K562 (cell line): ENCODE results near the gene TMPRSS9. TPM values are rescaled to one million over a fixed set of nuclear protein-coding genes. Genes with fewer than 3 reads are reported as not detected.
A peak's percentile ranks its signal among the peaks of the same experiment; 100 is the strongest.

ENCODE experiments used
- ATAC-seq: fragments of 200-7000 bp; cut with Tn5 transposase; 3 replicates; pipeline ENCODE4 v1.9.1; 2020; ENCODE audit warnings: moderate library complexity
- BruUV-seq: library from RNA; stranded (reverse); fragments of 400-500 nt; replicated peaks from 2 replicates; lab custom pipeline; 2021; lab: Mats Ljungman, UMichigan
- CTCF ChIA-PET: fragments of 300-600 bp; formaldehyde crosslinking; extraction: SDS; loops from one replicate; lab custom pipeline; 2021; ENCODE audit warnings: low intra/inter-chr PET ratio; lab: Yijun Ruan, JAX
- POLR2A ChIA-PET: fragments of 300-600, 350-650 bp; sonication (Branson Sonifier 250); formaldehyde crosslinking; extraction: SDS; loops from one replicate; lab custom pipeline; 2021; ENCODE audit warnings: antibody characterized with exemption, inconsistent platforms; lab: Yijun Ruan, JAX
- DNase-seq, 4 experiments: peaks; one replicate each; pipeline versions ENCODE4 v3.0.0 to v3.0.0-alpha.2; 2011 to 2018; ENCODE audit warnings: low spot score in 3 of 4, mixed read lengths in 3 of 4; ENCODE audit errors: extremely low read depth in 1 of 4
- FAIRE-seq: peaks from 2 replicates; lab custom pipeline; 2011; peaks lifted over from hg19 to GRCh38; lab: Jason Lieb, UNC
- H2AFZ ChIP-seq: 2 replicates; pipeline ENCODE4 v1.6.0; 2011; ENCODE audit warnings: low read depth, low read length, control low read depth, inconsistent platforms
- H3K27ac ChIP-seq: fragments of 200-600 bp; 3 replicates; pipeline ENCODE4 v1.8.0; 2011; ENCODE audit warnings: low read depth, mild to moderate bottlenecking, control low read depth, inconsistent platforms, low read length, moderate library complexity, mixed read lengths; ENCODE audit errors: extremely low read depth
- H3K27me3 ChIP-seq, 2 experiments: fragments of 300-600 bp in 1 of 2; 2 replicates in 1 of 2; 3 replicates in 1 of 2; pipeline versions ENCODE4 v1.6.0 to v1.8.0; 2011; ENCODE audit warnings: inconsistent platforms in 2 of 2, low read length in 2 of 2, mild to moderate bottlenecking in 1 of 2, mixed read lengths in 1 of 2, moderate library complexity in 1 of 2; ENCODE audit not compliant: control insufficient read depth in 2 of 2, insufficient read depth in 2 of 2
- H3K36me3 ChIP-seq: fragments of 300-600 bp; 3 replicates; pipeline ENCODE4 v1.8.0; 2011; ENCODE audit warnings: mild to moderate bottlenecking, low read length, inconsistent platforms; ENCODE audit not compliant: control insufficient read depth, insufficient read depth
- H3K4me1 ChIP-seq, 2 experiments: fragments of 200-600 bp in 1 of 2; replicated peaks in 1 of 2; 2 replicates in 1 of 2; 3 replicates in 1 of 2; pipeline versions ENCODE4 v1.5.1 to v1.8.0; 2011; ENCODE audit warnings: inconsistent platforms in 2 of 2, low read length in 2 of 2, mild to moderate bottlenecking in 1 of 2, mixed read lengths in 1 of 2, moderate library complexity in 1 of 2; ENCODE audit not compliant: control insufficient read depth in 2 of 2, insufficient read depth in 2 of 2
- H3K4me2 ChIP-seq: 2 replicates; pipeline ENCODE4 v1.6.1; 2011; ENCODE audit warnings: low read length, control low read depth, inconsistent platforms, mixed read lengths; ENCODE audit not compliant: insufficient read depth
- H3K4me3 ChIP-seq: fragments of 200-600 bp; sonication (generic), shearing (Covaris generic); 2 replicates; pipeline ENCODE4 v1.5.1; 2016; ENCODE audit warnings: control low read depth, inconsistent platforms
- H3K79me2 ChIP-seq: fragments of 200-600 bp; 3 replicates; pipeline ENCODE4 v1.8.0; 2011; ENCODE audit warnings: low read length, inconsistent platforms; ENCODE audit not compliant: control insufficient read depth, insufficient read depth
- H3K9ac ChIP-seq, 2 experiments: 2 replicates each; pipeline versions ENCODE4 v1.6.0 to v1.6.1; 2011; ENCODE audit warnings: low read depth in 2 of 2, low read length in 2 of 2, control low read depth in 1 of 2, inconsistent platforms in 1 of 2, mild to moderate bottlenecking in 1 of 2, mixed read lengths in 1 of 2; ENCODE audit not compliant: insufficient read depth in 1 of 2
- H3K9me1 ChIP-seq: one replicate; pipeline ENCODE4 v1.6.0; 2011; ENCODE audit warnings: inconsistent platforms, mild to moderate bottlenecking, low read length, moderate library complexity; ENCODE audit not compliant: control insufficient read depth, insufficient read depth
- H3K9me3 ChIP-seq: replicated peaks from 2 replicates; pipeline ENCODE4 v1.5.1; 2011; ENCODE audit warnings: low read depth, low read length, inconsistent platforms; ENCODE audit not compliant: control insufficient read depth, insufficient read depth
- H4K20me1 ChIP-seq: replicated peaks from 2 replicates; pipeline ENCODE4 v1.6.1; 2011; ENCODE audit warnings: low read length, inconsistent platforms, mixed read lengths; ENCODE audit not compliant: control insufficient read depth, insufficient read depth
- NFE2 ChIP-seq: IDR thresholded peaks from 2 replicates; pipeline ENCODE4 v1.6.1; 2014; ENCODE audit warnings: antibody characterized with exemption, low read depth
- ZNF551 ChIP-seq: fragments of 250-450 bp; sonication (Bioruptor Pico); IDR thresholded peaks from 2 replicates; pipeline ENCODE4 v1.5.0; 2021; ENCODE audit warnings: mild to moderate bottlenecking, moderate library complexity
- WGBS: fragments of 100-300 bp; shearing (Covaris generic); methylation state at CpG from one replicate; pipeline ENCODE4 v1.1.6; 2016; ENCODE audit warnings: low coverage, mixed read lengths; ENCODE audit not compliant: insufficient coverage; ENCODE audit errors: missing lambda C conversion rate; 5-methylcytosine and 5-hydroxymethylcytosine counted together
- in situ Hi-C: fragments of 300-500 bp; cut with MboI; formaldehyde crosslinking; loops from 4 replicates; pipeline ENCODE4 v1.15.0; 2018; ENCODE audit warnings: inconsistent platforms, mixed read lengths
- intact Hi-C: fragments of 100-400 bp; cut with micrococcal nuclease; formaldehyde crosslinking; loops from 2 replicates; pipeline ENCODE4 v1.14.2; 2022
- polyA plus RNA-seq, 8 experiments: library from polyadenylated mRNA; depleted of rRNA in 4 of 8; stranded (reverse) in 5 of 8; unstranded in 3 of 8; fragments of >200 nt; fragmentation: Nextera tagmentation in 2 of 8; fragmentation: Illumina TruSeq in 1 of 8; extraction: Ambion mirVana in 2 of 8; extraction: Trizol in 1 of 8; gene quantifications; 2 replicates each; pipeline versions ENCODE4 v1.2.1 to v1.2.3, GENCODE V29; 2011 to 2014; ENCODE audit warnings: inconsistent platforms in 1 of 8, missing spikeins in 1 of 8
- total RNA-seq, 7 experiments: library from RNA; depleted of rRNA in 6 of 7; stranded (reverse); fragments of >200 nt in 6 of 7; fragmentation: Illumina TruSeq in 2 of 7; extraction: Trizol in 2 of 7; gene quantifications; 2 replicates each; pipeline versions ENCODE4 v1.2.1 to v1.2.3, GENCODE V29; 2011 to 2021; ENCODE audit warnings: low replicate concordance in 1 of 7
- TF ChIP-seq, protein P1 (sequence below), 3 experiments: IDR thresholded peaks in 2 of 3; conservative IDR thresholded peaks in 1 of 3; 2 replicates each; pipeline ENCODE4 v1.5.1; 2011 to 2012; ENCODE audit warnings: low read length in 3 of 3, mild to moderate bottlenecking in 3 of 3, control low read depth in 2 of 3, improper control_type of control experiment in 1 of 3, inconsistent platforms in 1 of 3, low read depth in 1 of 3, mixed read lengths in 1 of 3, moderate library complexity in 1 of 3; ENCODE audit not compliant: insufficient read depth in 2 of 3

The TMPRSS9 gene
- total and polyA plus RNA-seq, 9 of the 15 experiments (the other 6 are each of a cell fraction or from before 2014, with no cell fraction given) = 0.01 to 0.03 TPM; not detected in 7

DNA sequence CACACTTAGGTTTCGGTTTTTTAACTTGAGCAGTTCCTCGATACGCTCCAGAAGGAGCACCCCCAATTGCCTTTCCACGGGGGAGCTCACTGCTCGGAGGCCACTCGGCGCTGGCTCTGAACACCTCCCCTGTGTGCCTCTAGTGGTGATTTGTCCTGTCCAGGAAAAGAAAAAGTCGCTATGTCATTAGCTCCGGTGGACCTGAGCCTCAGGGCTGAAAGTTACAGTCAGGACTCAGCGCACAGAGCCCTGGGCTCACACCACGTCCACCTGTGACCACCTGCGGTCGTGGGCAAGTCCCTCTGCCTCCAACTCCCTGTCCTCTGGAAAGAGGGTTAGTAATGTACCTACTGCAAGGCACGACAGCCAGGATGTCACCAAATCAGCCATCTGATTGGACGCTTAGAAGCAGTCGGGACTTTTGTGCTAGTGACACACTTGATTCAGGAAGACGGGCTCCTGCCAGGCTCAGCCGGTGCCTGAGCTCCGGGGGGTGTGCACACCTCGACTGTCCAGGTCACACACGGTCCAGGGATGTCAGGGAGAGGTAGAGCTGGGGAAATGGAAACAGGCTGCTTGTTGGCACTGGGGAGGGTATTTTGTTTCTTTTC is 3.9 kb upstream of the TMPRSS9 start:
- H3K9ac ChIP-seq = peak overlapping the region in 1 of 2 experiments; percentile 78; a peak in 2 of 4 replicates
- CTCF ChIA-PET = no interaction called here
- intact Hi-C loops (no loop called here), in situ Hi-C loops (no loop called here)
- WGBS = 20% methylated on average over 21 of the region's 21 CpGs
- H2AFZ ChIP-seq = no peak overlapping the region
- BruUV-seq = no TSS peak
- POLR2A ChIA-PET = interaction anchor here (0.5 to 2.0 kb wide), 6 partner anchors 10 to 346 kb away, joined by 3 to 7 read pairs (median 4); partner anchors contain the start of gene GNG7
- no peak overlapping the region for H3K4me2 ChIP-seq
- no peaks in the 10 kb centered on the region for H4K20me1 ChIP-seq
- ATAC-seq (peak; percentile 80), FAIRE-seq (peak; percentile 82), DNase-seq (peak in 1 of 4 experiments; percentile 52)
- TF ChIP-seq NFE2 (peak; percentile 33; the same call in 1 of the 2 replicates), ZNF551 (CRISPR knock-in tag) (no peak)
- TF ChIP-seq, protein P1, sequence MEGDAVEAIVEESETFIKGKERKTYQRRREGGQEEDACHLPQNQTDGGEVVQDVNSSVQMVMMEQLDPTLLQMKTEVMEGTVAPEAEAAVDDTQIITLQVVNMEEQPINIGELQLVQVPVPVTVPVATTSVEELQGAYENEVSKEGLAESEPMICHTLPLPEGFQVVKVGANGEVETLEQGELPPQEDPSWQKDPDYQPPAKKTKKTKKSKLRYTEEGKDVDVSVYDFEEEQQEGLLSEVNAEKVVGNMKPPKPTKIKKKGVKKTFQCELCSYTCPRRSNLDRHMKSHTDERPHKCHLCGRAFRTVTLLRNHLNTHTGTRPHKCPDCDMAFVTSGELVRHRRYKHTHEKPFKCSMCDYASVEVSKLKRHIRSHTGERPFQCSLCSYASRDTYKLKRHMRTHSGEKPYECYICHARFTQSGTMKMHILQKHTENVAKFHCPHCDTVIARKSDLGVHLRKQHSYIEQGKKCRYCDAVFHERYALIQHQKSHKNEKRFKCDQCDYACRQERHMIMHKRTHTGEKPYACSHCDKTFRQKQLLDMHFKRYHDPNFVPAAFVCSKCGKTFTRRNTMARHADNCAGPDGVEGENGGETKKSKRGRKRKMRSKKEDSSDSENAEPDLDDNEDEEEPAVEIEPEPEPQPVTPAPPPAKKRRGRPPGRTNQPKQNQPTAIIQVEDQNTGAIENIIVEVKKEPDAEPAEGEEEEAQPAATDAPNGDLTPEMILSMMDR (IDR thresholded peaks at IDR 0.05 in 2 of 3, conservative IDR thresholded peaks at IDR 0.05 in 1 of 3; ENCODE audit: insufficient read depth in 2 of 3, low read depth in 1 of 3, low read length in 3 of 3) = peak; percentile 31 to 46 (median 34); a peak in 4 of 6 replicates
- H3K36me3 ChIP-seq = peaks cover 16% of the 10 kb centered on the region; the same call in 1 of the 3 replicates
- H3K4me3 ChIP-seq = no peak overlapping the region
- H3K4me1 ChIP-seq = peaks cover 0 to 39% of the 10 kb centered on the region in 2 experiments; a peak in 3 of 5 replicates
- H3K27me3 ChIP-seq = peaks cover 15 to 24% of the 10 kb centered on the region in 2 experiments; a peak in 4 of 5 replicates
- H3K27ac ChIP-seq = no peak overlapping the region
- no peaks in the 10 kb centered on the region for H3K9me3 ChIP-seq
- peaks cover under 1% of the 10 kb centered on the region for H3K9me1 ChIP-seq
- no peaks in the 10 kb centered on the region for H3K79me2 ChIP-seq
